DOHH2 (cell line): ENCODE results near the gene SETD1A.

Source experiments
- H3F3A ChIP-seq: fragments of 200-600 bp; sonication (generic), shearing (Covaris generic); 2 replicates; pipeline ENCODE4 v1.6.0; 2016; ENCODE audit warnings: antibody characterized with exemption, mild to moderate bottlenecking; ENCODE audit not compliant: control insufficient read depth, insufficient read depth
- H3K27ac ChIP-seq: fragments of 200-600 bp; sonication (generic); 2 replicates; pipeline ENCODE4 v1.5.1; 2014; ENCODE audit warnings: low read depth, mild to moderate bottlenecking, low read length, moderate library complexity
- H3K27me3 ChIP-seq: fragments of 200-600 bp; sonication (generic); 2 replicates; pipeline ENCODE4 v1.6.1; 2014; ENCODE audit warnings: mild to moderate bottlenecking, low read length, mixed read lengths; ENCODE audit not compliant: control insufficient read depth
- H3K36me3 ChIP-seq: fragments of 200-600 bp; sonication (generic); 2 replicates; pipeline ENCODE4 v1.6.1; 2014; ENCODE audit warnings: mild to moderate bottlenecking, low read length, moderate library complexity, mixed read lengths; ENCODE audit not compliant: control insufficient read depth
- H3K4me1 ChIP-seq: fragments of 200-600 bp; sonication (generic); 2 replicates; pipeline ENCODE4 v1.6.1; 2014; ENCODE audit warnings: mild to moderate bottlenecking, low read length, mixed read lengths; ENCODE audit not compliant: control insufficient read depth
- H3K4me2 ChIP-seq: fragments of 200-600 bp; sonication (generic); 2 replicates; pipeline ENCODE4 v1.6.0; 2014; ENCODE audit warnings: mild to moderate bottlenecking, low read length, moderate library complexity
- H3K4me3 ChIP-seq: fragments of 200-600 bp; sonication (generic); 2 replicates; pipeline ENCODE4 v1.5.1; 2014; ENCODE audit warnings: mild to moderate bottlenecking, low read length, mixed read lengths
- H3K79me2 ChIP-seq: fragments of 200-600 bp; sonication (generic); 2 replicates; pipeline ENCODE4 v1.6.1; 2014; ENCODE audit warnings: mild to moderate bottlenecking, low read length, mixed read lengths; ENCODE audit not compliant: control insufficient read depth
- H3K9me2 ChIP-seq: fragments of 200-600 bp; sonication (generic); replicated peaks from 2 replicates; pipeline ENCODE4 v1.6.1; 2014; ENCODE audit warnings: mild to moderate bottlenecking, low read length, mixed read lengths; ENCODE audit not compliant: control insufficient read depth
- H3K9me3 ChIP-seq: fragments of 200-600 bp; sonication (generic); 2 replicates; pipeline ENCODE4 v1.6.1; 2014; ENCODE audit warnings: antibody characterized with exemption, low read length, mixed read lengths; ENCODE audit not compliant: control insufficient read depth, insufficient read depth
- H4K20me1 ChIP-seq: fragments of 200-600 bp; sonication (generic); 2 replicates; pipeline ENCODE4 v1.6.0; 2014; ENCODE audit warnings: low read depth, mild to moderate bottlenecking, antibody characterized with exemption, low read length, moderate library complexity; ENCODE audit not compliant: control insufficient read depth, insufficient read depth
- CTCF ChIP-seq: fragments of 200-600 bp; sonication (generic); IDR thresholded peaks from one replicate; pipeline ENCODE4 v1.5.1; 2014; ENCODE audit warnings: antibody characterized with exemption, mild to moderate bottlenecking, low read depth, low read length; ENCODE audit not compliant: poor library complexity, severe bottlenecking
- EZH2phosphoT487 ChIP-seq: fragments of 200-600 bp; sonication (generic); IDR thresholded peaks from 2 replicates; pipeline ENCODE4 v1.6.1; 2017; ENCODE audit warnings: borderline replicate concordance, mild to moderate bottlenecking, antibody characterized with exemption, low read length, moderate library complexity, mixed read lengths

Gene SETD1A

DNA sequence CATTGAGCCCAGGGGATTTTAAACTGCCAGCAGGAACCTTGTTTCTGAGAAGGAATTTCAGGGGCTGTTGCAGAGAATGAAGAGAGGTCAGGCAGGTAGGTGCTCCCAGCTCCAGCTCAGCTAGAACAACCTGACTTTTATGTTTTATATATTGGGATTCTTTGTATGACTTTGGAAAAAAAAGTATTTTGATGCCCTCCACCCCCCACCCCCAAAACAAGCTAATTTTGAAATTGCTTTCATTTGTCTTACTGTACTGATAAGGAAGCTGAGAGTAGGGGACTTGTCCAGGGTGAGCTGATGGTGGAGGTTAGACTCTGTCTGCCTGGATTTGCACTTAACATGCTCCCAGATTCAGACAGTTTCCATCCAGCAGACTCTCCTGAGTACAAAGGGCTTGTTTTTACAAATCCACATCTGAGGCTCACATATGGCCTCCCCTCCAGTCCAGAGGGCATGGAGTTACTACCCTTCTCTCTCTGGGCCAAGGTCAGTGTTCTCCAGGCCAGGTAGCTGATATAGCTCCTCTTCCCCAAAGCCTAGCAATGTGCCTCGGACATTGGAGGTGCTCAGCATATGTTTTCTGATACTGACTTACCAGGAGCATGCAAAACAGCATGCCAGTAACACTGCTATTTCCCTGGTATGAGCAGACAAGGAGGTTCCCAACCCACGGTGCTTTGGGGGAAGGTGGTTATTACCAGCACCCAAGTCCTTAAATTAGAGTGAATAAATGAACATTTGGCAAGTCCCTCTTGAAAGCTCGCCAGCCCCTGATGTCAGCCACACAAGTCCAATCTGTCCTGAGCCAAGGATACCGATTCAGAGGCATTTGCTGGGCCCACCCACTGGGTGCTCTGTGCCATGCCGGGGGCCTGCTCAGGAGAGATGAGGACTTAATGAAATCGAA, 41.6 kb downstream of the SETD1A start:
- Histone ChIP-seq H3K79me2 (no peaks in the 10 kb centered on the region), H3K4me3 (no peak overlapping the region), H3F3A (no peaks in the 10 kb centered on the region), H3K27me3 (peaks cover 9% of the 10 kb centered on the region), H3K36me3 (no peaks in the 10 kb centered on the region), H4K20me1 (no peaks in the 10 kb centered on the region), H3K4me1 (peaks cover 7% of the 10 kb centered on the region), H3K9me2 (no peaks in the 10 kb centered on the region), H3K27ac (no peak overlapping the region), H3K4me2 (no peak overlapping the region), H3K9me3 (no peaks in the 10 kb centered on the region)
- TF ChIP-seq EZH2phosphoT487 (no peak), CTCF (no peak)

GRCh38 chr16:31000671-31001382, 43.3 kb downstream of the SETD1A start:
- Histone ChIP-seq H3K4me2 (no peak overlapping the region), H3K4me1 (peaks cover 7% of the 10 kb centered on the region), H3K4me3 (no peak overlapping the region), H3K27ac (no peak overlapping the region), H3K9me2 (no peaks in the 10 kb centered on the region), H3F3A (no peaks in the 10 kb centered on the region), H3K9me3 (no peaks in the 10 kb centered on the region), H3K36me3 (no peaks in the 10 kb centered on the region), H3K79me2 (no peaks in the 10 kb centered on the region), H4K20me1 (no peaks in the 10 kb centered on the region), H3K27me3 (peaks cover 11% of the 10 kb centered on the region)
- TF ChIP-seq EZH2phosphoT487 = no peak
- no peak for TF ChIP-seq CTCF

- Histone ChIP-seq H3K4me1 (peaks cover 4% of the 10 kb centered on the region), H3K9me2 (no peaks in the 10 kb centered on the region), H3K27me3 (peaks cover 11% of the 10 kb centered on the region), H3K4me2 (no peak overlapping the region), H3K4me3 (no peak overlapping the region), H4K20me1 (no peaks in the 10 kb centered on the region), H3F3A (no peaks in the 10 kb centered on the region), H3K27ac (no peak overlapping the region), H3K9me3 (no peaks in the 10 kb centered on the region), H3K36me3 (no peaks in the 10 kb centered on the region), H3K79me2 (no peaks in the 10 kb centered on the region)
- TF ChIP-seq CTCF (no peak), EZH2phosphoT487 (no peak)
Measured at GRCh38 chr16:31001507-31002249, 44.1 kb downstream of the SETD1A start.
